ENCODE measurements around the gene CGB8. TPM values are rescaled to one million over a fixed set of nuclear protein-coding genes. Genes with fewer than 3 reads are reported as not detected.
"Not testable (repeated sequence)": the region's sequence is repeated elsewhere in the genome, so short reads cannot be mapped to it uniquely, and the experiment has no call there.

The CGB8 gene
- polyA plus RNA-seq, 1 donor: not detected

DNA sequence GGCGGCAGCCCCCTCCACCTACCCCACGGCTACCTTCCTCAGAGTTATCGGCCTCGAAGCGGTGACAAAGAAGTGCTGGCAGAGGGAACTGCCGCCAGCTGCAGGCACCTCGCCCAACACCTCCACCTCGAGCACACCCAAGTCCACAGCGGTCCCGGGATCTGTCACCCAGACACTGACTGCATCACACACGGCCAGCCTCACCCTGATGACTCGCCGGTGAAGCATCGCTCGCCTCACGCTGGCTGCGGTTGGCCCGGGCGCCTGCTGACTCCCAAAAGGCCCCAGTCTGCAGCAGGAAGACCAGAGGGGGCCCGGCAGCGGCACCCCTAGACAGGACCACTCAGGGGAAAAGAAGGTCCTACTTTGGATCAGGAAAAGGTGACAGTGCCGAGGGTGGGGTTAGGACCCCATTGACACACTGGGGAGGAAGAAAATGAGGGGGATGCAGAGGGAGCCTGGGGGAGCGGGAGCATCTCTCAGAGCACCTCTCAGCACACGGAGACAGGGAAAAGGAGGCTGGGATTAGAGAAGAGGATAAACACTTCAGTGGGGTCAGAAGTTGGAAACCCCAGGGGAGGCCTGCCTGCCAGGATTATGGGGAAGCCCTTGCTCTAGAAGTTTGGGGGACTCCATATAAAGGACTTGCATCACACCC lies 1.6 kb upstream of the CGB8 start:
- H3K9me3 ChIP-seq (ENCODE audit: control insufficient read depth, low read depth, low read length): not testable (repeated sequence)

DNA sequence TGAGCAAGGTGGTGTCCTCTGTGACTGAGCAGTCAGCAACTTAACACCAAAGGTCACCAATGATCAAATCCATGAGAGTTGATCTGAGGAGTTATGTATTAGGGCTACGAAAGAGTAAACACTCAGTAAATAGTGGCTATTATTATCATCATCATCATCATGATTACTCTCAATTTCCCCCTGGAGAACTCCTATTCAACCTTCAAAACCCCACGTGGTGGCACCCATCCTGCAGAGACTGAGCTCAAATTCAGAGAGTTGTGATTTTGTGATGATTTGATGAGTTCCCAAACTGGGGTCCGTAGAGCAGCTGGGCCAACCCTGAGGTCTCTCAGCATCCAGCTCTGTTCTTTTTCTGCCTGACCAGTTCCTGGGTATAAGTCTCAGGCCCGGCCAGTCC lies 923 bp upstream of the CGB8 start:
- WGBS (ENCODE audit: insufficient coverage, low lambda C conversion rate): no CpG with 5 or more reads among the region's 4 CpGs
- not testable (repeated sequence) for H3K4me1 ChIP-seq (ENCODE audit: control insufficient read depth, insufficient read depth, low read length); H3K36me3 ChIP-seq (ENCODE audit: control insufficient read depth, insufficient read depth, low read length)

More for the DNA sequence above, 1.6 kb upstream of the CGB8 start:
- H3K36me3 ChIP-seq (ENCODE audit: control insufficient read depth, insufficient read depth, low read length); H3K4me3 ChIP-seq (ENCODE audit: low read length); H3K27me3 ChIP-seq (ENCODE audit: control insufficient read depth, insufficient read depth, low read length); H3K4me1 ChIP-seq (ENCODE audit: control insufficient read depth, insufficient read depth, low read length); H3K27ac ChIP-seq (ENCODE audit: low read length); DNase-seq: not testable (repeated sequence)
- WGBS (ENCODE audit: insufficient coverage, low lambda C conversion rate): no CpG with 5 or more reads among the region's 24 CpGs

DNA sequence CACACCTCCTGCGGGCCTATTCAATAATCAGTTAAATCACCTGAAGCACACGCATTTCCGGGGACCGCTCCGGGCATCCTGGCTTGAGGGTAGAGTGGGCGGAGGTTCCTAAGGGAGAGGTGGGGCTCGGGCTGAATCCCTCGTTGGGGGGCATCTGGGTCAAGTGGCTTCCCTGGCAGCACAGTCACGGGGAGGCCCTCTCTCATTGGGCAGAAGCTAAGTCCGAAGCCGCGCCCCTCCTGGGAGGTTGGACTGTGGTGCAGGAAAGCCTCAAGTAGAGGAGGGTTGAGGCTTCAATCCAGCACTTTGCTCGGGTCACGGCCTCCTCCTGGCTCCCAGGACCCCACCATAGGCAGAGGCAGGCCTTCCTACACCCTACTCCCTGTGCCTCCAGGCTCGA lies 5.4 kb downstream of the CGB8 start, which contains the start of gene CGB5:
Gene CGB5, plus strand, starts transcription at position 301 of the 400 bp plus-strand sequence. CDS start 362 bp downstream, outside the sequence.
- not testable (repeated sequence) for H3K4me3 ChIP-seq (ENCODE audit: low read length); H3K27ac ChIP-seq (ENCODE audit: low read length); H3K36me3 ChIP-seq (ENCODE audit: control insufficient read depth, insufficient read depth, low read length); H3K27me3 ChIP-seq (ENCODE audit: control insufficient read depth, insufficient read depth, low read length); DNase-seq; H3K9me3 ChIP-seq (ENCODE audit: control insufficient read depth, low read depth, low read length); H3K4me1 ChIP-seq (ENCODE audit: control insufficient read depth, insufficient read depth, low read length)
- WGBS (ENCODE audit: insufficient coverage, low lambda C conversion rate): no CpG with 5 or more reads among the region's 15 CpGs

More for the DNA sequence above, 923 bp upstream of the CGB8 start:
- not testable (repeated sequence) for H3K4me3 ChIP-seq (ENCODE audit: low read length); DNase-seq; H3K27ac ChIP-seq (ENCODE audit: low read length); H3K9me3 ChIP-seq (ENCODE audit: control insufficient read depth, low read depth, low read length); H3K27me3 ChIP-seq (ENCODE audit: control insufficient read depth, insufficient read depth, low read length)

DNA sequence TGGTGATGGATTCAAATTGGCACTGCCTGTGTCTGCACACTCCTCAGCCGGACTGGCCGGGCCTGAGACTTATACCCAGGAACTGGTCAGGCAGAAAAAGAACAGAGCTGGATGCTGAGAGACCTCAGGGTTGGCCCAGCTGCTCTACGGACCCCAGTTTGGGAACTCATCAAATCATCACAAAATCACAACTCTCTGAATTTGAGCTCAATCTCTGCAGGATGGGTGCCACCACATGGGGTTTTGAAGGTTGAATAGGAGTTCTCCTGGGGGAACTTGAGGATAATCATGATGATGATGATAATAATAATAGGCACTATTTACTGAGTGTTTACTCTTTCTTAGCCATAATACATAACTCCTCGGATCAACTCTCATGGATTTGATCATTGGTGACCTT lies 6.2 kb downstream of the CGB8 start:
- DNase-seq; H3K9me3 ChIP-seq (ENCODE audit: control insufficient read depth, low read depth, low read length); H3K4me3 ChIP-seq (ENCODE audit: low read length); H3K27me3 ChIP-seq (ENCODE audit: control insufficient read depth, insufficient read depth, low read length); H3K27ac ChIP-seq (ENCODE audit: low read length); H3K4me1 ChIP-seq (ENCODE audit: control insufficient read depth, insufficient read depth, low read length); H3K36me3 ChIP-seq (ENCODE audit: control insufficient read depth, insufficient read depth, low read length): not testable (repeated sequence)
- WGBS (ENCODE audit: insufficient coverage, low lambda C conversion rate): no CpG with 5 or more reads among the region's 4 CpGs

DNA sequence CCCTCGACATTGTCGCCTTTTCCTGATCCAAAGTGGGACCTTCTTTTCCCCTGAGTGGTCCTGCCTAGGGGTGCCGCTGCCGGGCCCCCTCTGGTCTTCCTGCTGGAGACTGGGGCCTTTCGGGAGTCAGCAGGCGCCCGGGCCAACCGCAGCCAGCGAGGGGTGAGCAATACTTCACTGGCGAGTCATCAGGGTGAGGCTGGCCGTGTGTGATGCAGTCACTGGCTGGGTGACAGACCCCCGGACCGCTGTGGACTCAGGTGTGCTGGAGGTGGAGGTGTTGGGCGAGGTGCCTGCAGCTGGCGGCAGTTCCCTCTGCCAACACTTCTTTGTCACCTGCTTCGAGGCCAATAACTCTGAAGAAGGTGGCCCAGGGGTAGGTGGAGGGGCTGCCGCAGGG lies 6.7 kb downstream of the CGB8 start:
- H3K27me3 ChIP-seq (ENCODE audit: control insufficient read depth, insufficient read depth, low read length): peaks cover 4% of the 10 kb centered on the region
- no CpG with 5 or more reads among the region's 17 CpGs for WGBS (ENCODE audit: insufficient coverage, low lambda C conversion rate)
- no peak overlapping the region for H3K27ac ChIP-seq (ENCODE audit: low read length)
- H3K36me3 ChIP-seq (ENCODE audit: control insufficient read depth, insufficient read depth, low read length): no peaks in the 10 kb centered on the region
- DNase-seq: no peak
- no peaks in the 10 kb centered on the region for H3K9me3 ChIP-seq (ENCODE audit: control insufficient read depth, low read depth, low read length)
- no peak overlapping the region for H3K4me3 ChIP-seq (ENCODE audit: low read length)
- no peaks in the 10 kb centered on the region for H3K4me1 ChIP-seq (ENCODE audit: control insufficient read depth, insufficient read depth, low read length)

DNA sequence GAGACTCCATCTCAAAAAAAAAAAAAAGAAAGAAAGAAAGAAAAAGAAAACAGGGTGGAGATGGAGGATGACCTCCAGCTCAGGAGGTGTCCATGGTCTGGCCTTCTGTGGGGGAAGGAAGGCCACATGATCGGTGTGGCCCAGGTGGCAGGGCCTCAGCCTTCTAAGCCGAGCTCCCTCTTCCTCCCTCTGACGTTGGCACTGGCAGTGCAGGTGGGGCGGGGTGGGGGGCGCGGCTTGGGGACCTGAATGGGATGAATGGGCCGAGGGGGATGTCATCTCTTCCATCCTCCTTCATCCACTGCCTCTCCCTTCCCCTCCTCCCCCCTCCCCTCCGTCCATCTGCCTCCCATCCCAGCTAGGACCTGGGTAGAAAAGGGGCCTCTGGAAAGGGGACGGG lies 9.2 kb downstream of the CGB8 start:
- H3K27ac ChIP-seq (ENCODE audit: low read length); DNase-seq; H3K9me3 ChIP-seq (ENCODE audit: control insufficient read depth, low read depth, low read length); H3K27me3 ChIP-seq (ENCODE audit: control insufficient read depth, insufficient read depth, low read length); H3K4me3 ChIP-seq (ENCODE audit: low read length); H3K36me3 ChIP-seq (ENCODE audit: control insufficient read depth, insufficient read depth, low read length); H3K4me1 ChIP-seq (ENCODE audit: control insufficient read depth, insufficient read depth, low read length): not testable (repeated sequence)
- WGBS (ENCODE audit: insufficient coverage, low lambda C conversion rate): no CpG with 5 or more reads among the region's 9 CpGs

DNA sequence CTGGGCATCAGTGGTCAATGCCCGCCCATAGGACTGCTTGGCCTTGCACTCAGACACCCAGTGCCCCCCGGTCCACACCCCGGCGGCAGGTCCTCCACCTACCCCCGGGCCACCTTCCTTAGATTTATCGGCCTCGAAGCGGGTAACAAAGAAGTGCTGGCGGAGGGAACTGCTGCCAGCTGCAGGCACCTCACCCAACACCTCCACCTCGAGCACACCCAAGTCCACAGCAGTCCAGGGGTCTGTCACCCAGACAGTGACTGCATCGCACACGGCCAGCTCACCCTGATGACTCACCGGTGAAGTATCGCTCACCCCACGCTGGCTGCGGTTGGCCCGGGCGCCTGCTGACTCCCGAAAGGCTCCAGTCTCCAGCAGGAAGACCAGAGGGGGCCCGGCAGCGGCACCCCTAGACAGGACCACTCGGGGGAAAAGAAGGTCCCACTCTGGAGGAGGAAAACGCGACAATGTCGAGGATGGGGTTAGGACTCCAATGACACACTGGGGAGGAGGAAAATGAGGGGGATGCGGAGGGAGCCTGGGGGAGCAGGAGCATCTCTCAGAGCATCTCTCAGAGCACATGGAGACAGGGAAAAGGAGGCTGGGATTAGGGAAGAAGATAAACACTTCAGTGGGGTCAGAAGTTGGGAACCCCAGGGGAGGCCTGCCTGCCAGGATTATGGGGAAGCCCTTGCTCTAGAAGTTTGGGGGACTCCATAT lies 10.2 kb downstream of the CGB8 start:
- not testable (repeated sequence) for H3K36me3 ChIP-seq (ENCODE audit: control insufficient read depth, insufficient read depth, low read length); H3K9me3 ChIP-seq (ENCODE audit: control insufficient read depth, low read depth, low read length); H3K4me3 ChIP-seq (ENCODE audit: low read length); H3K4me1 ChIP-seq (ENCODE audit: control insufficient read depth, insufficient read depth, low read length); H3K27ac ChIP-seq (ENCODE audit: low read length); DNase-seq; H3K27me3 ChIP-seq (ENCODE audit: control insufficient read depth, insufficient read depth, low read length)
- WGBS (ENCODE audit: insufficient coverage, low lambda C conversion rate): no CpG with 5 or more reads among the region's 26 CpGs

DNA sequence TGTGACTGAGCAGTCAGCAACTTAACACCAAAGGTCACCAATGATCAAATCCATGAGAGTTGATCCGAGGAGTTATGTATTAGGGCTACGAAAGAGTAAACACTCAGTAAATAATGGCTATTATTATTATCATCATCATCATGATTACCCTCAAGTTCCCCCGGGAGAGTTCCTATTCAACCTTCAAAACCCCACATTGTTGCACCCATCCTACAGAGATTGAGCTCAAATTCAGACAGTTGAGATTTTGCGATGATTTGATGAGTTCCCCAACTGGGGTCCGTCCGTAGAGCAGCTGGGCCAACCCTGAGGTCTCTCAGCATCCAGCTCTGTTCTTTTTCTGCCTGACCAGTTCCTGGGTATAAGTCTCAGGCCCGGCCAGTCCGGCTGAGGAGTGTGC lies 10.8 kb downstream of the CGB8 start:
- H3K27ac ChIP-seq (ENCODE audit: low read length); H3K4me3 ChIP-seq (ENCODE audit: low read length); H3K36me3 ChIP-seq (ENCODE audit: control insufficient read depth, insufficient read depth, low read length); H3K9me3 ChIP-seq (ENCODE audit: control insufficient read depth, low read depth, low read length); H3K4me1 ChIP-seq (ENCODE audit: control insufficient read depth, insufficient read depth, low read length); DNase-seq; H3K27me3 ChIP-seq (ENCODE audit: control insufficient read depth, insufficient read depth, low read length): not testable (repeated sequence)
- WGBS (ENCODE audit: insufficient coverage, low lambda C conversion rate): 60% methylated on average over 1 of the region's 8 CpGs

DNA sequence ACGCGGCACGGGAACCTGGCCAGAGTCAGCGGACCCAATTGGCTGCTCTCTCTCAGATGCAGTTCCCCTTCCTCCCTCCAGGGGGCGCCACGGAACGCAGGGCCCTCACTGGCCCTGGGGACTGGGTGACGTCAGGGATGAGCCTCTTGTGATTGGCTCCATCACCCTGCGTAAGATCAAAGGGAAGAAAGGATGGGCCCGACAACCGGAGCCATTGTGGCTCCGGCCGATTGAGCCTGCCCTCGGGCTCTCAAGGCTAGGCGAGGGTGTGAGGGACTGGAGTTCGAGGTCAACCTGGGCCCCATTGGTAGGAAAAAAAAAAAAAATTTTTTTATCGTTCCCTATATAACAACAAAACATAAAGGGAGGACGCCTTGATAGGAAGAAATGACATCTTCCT lies 12.1 kb downstream of the CGB8 start, which contains the start of gene CGB1:
Gene CGB1, minus strand, starts transcription at position 81 of the 400 bp plus-strand sequence. CDS start 184 bp downstream, outside the sequence.
- H3K9me3 ChIP-seq (ENCODE audit: control insufficient read depth, low read depth, low read length); H3K4me3 ChIP-seq (ENCODE audit: low read length); H3K27ac ChIP-seq (ENCODE audit: low read length); H3K27me3 ChIP-seq (ENCODE audit: control insufficient read depth, insufficient read depth, low read length); H3K4me1 ChIP-seq (ENCODE audit: control insufficient read depth, insufficient read depth, low read length); H3K36me3 ChIP-seq (ENCODE audit: control insufficient read depth, insufficient read depth, low read length); DNase-seq: not testable (repeated sequence)
- WGBS (ENCODE audit: insufficient coverage, low lambda C conversion rate): 100% methylated on average over 1 of the region's 18 CpGs

DNA sequence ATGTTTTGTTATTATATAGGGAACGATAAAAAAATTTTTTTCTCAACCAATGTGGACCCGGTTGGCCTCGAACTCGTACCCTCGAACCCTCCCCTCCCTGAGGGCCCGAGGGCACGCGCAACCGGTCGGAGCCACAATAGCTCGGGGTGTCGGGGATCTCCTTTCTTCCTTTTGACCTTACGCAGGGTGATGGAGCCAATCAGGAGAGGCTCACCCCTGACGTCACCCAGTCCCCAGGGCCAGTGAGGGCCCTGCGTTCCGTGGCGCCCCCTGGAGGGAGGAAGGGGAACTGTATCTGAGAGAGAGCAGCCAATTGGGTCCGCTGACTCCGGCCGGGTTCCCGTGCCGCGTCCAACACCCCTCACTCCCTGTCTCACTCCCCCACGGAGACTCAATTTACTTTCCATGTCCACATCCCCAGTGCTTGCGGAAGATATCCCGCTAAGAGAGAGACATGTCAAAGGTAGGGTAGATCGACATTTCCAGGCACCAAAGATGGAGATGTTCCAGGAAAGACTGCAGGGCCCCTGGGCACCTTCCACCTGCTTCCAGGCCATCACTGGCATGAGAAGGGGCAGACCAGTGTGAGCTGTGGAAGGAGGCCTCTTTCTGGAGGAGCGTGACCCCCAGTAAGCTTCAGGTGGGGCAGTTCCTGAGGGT lies 17.1 kb downstream of the CGB8 start, which contains the start of gene CGB2:
Gene CGB2, plus strand, starts transcription at position 249 of the 660 bp plus-strand sequence. Its CDS starts 206 bp downstream, at position 455.
- H3K9me3 ChIP-seq (ENCODE audit: control insufficient read depth, low read depth, low read length); H3K4me1 ChIP-seq (ENCODE audit: control insufficient read depth, insufficient read depth, low read length); DNase-seq; H3K27ac ChIP-seq (ENCODE audit: low read length); H3K36me3 ChIP-seq (ENCODE audit: control insufficient read depth, insufficient read depth, low read length); H3K27me3 ChIP-seq (ENCODE audit: control insufficient read depth, insufficient read depth, low read length); H3K4me3 ChIP-seq (ENCODE audit: low read length): not testable (repeated sequence)
- WGBS (ENCODE audit: insufficient coverage, low lambda C conversion rate): no CpG with 5 or more reads among the region's 28 CpGs
